RKO (cell line): ENCODE measurements around the gene SPATA12.
A peak's percentile ranks its signal among the peaks of the same experiment; 100 is the strongest.
"Not testable (repeated sequence)": the region's sequence is repeated elsewhere in the genome, so short reads cannot be mapped to it uniquely, and the experiment has no call there.

Source experiments
- DNase-seq: peaks from one replicate; pipeline ENCODE4 v3.0.0-alpha.2; 2016; ENCODE audit warnings: low spot score

SPATA12 gene

DNA sequence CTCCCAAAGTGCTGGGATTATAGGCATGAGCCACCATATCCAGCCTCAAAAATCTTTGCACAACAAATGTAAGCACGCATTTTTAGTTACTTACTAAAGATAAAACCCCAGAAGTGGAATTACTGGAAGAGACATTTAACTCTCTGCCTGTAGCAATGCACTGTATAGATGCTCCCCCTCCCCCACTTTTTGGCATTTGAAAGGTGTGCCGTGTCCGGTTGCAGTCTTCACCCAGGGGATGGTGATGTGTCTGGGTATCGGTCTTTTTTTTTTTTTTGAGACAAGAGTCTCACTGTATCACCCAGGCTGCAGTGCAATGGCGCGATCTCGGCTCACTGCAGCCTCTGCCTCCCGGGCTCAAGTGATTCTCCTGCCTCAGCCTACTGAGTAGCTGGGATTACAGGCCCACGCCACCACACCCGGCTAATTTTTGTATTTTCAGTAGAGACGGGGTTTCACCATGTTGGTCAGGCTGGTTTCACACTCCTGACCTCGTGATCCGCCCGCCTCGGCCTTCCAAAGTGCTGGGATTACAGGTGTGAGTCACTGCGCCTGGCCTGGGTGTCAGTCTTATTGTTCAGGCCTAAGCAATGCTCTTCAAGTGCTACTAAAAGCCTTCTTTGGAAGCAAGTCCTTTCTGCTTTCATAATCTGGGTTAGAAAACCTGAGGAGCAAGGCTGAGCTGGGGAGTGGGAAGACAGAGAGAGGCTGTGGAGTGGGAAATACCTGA lies 23.0 kb downstream of the SPATA12 start:
- not testable (repeated sequence) for DNase-seq

DNA sequence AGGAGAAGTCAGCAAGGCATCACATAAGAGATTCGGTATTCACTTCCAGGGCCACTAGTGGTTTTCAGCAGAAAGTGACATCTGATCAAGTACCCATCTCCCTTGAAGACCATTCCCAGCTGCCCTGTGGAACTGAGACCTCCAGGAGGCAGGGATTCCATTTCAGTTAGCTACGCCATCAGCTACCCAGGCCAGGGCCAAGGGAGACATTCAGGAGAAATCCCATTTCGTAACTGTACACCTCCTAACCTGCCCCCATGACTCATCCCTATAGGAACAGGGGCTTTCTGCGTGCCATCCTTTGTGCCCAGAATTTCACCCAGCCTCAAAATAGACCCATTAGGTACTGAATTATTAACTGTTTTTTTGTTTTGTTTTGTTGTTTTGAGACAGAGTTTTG lies 24.7 kb downstream of the SPATA12 start:
- no peak for DNase-seq

DNA sequence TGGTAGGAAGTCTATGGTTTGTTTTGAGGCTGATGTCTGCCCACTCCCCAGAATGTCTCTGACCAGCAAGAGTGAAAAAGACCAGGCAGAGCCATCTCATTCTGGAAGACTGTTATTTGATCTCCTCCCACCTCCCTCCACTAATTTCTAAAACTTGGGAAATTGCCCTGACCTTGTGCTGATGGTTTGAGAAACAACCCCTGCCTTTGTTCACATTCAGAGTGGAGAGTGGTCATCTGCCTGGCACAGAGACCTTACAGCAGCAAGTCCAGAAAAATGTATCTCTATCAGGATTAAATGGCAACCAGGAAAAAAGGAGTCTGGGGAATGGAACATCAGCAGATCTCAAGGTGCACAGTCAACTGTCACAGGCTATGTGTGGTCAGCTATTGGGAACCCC lies 25.7 kb downstream of the SPATA12 start:
- no peak for DNase-seq

DNA sequence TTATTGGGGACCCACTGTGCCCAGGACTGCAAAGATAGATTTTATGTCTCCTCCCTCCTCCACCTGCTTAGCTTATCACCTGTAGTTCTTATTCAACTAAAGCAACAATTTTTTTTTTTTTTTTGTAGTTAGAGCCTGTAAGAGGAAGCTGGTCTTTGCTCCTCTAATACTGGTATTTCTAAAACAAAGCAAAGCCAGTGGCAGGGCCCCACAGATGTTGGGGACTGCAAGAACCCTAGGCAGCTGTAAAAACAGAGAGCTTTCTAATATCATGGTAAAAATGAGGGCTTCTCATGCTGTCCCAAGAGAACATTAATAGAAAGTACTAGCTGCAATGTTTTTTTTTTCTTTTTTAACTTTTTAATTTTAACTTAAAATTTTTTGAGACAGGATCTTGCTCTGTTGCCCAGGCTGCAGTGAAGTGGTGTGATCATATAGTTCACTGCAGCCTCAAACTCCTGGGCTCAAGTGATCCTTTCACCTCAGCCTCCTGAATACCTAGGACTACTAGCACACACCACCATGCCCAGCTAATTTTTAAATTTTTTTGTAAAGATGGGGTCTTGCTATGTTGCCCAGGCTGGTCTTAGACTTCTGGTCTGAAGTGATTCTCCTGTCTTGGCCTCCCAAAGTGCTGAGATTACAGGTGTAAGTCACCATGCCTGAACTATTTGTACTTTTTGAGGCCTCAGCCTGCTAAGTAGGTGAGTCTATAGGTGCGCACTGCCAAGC lies 27.1 kb downstream of the SPATA12 start:
- no peak for DNase-seq

DNA sequence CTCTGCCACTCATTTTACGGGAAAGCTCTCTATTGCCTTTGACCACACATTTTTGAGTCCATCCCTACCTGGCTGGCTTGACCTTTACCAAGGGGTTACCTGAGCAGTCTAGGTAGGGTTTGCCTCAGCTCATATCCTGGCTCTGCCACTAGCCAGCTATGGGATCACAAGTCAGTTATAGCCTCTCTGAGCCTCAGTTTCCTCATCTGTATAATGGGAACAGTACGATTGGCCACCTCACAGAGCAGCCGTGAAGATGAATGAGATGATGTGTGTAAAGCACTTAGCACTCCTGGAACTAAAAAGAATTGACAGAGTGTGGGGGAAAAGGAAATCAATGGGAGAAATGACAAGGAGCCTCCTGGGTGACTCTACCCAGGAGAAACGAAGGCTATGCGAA lies 28.0 kb downstream of the SPATA12 start:
- no peak for DNase-seq

DNA sequence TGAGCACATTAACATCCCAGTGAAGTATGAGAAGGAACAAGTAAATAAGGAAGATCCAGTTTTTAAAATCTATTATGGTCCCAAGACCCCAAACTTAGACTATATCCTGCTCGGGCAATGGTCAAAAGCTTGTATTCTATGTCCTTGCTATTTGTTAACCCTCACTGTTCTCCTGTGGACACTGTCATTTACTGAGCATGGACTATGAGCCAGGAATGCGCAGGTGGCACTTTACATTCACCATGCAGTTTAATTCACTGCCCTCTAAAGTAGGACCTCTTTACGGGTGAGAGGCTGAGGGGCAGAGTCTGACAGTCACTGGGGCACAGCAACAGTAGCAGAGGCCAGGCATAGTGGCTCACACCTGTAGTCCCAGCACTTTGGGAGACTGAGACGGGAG lies 28.6 kb downstream of the SPATA12 start:
- DNase-seq = no peak

DNA sequence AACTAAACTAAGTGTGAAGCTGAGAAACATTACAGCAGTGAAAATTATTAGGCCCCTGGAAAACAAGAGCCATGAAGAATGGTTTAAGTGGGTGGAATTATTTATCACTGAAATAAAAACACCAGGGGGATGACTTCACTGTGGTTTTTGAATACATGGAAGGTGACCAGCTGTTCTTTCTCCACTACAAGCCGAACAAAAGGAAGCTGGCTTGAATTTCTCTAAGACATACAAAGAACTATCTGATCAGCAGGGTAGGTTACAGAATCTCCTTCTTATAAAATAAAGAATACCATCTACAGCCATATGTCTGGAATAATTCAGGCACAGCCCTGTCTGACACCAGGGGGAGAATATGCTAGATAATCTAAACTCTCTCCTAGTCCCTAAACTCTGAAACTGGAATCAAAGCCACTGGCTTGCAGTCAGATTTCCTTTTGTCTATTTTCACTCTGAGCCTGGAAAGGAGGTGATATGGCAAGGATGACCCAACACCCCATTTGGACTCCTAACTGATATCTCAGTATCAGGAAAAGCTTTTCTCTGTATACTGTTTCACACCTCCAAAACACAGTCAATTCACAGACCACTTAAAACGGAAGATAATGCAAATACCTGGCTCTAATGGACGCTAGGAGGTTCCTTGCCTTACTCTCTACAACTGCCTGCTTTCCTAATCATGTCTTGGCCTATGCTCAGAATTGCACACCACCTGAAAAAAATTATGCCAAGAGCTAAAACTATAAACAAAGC lies 31.2 kb downstream of the SPATA12 start:
- no peak for DNase-seq

DNA sequence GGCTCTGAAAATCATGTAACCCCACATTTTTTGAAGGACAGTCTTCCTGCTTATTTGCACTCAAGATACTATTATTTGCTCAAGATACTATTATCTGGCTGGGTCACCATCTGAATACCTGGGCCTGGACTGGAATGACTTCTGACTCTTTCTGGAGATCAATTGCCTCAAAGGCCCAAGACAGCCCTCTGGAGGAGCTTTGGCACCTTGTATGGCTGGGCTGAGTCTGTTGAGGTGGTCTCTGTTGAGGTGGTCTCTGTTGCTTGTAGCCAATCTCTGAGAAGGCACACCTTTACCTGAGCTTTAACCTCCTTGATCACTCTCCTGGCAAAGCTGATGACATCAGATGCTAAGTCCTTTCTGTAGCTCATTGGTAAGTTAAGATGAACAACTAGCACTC lies 33.0 kb downstream of the SPATA12 start:
- no peak for DNase-seq

DNA sequence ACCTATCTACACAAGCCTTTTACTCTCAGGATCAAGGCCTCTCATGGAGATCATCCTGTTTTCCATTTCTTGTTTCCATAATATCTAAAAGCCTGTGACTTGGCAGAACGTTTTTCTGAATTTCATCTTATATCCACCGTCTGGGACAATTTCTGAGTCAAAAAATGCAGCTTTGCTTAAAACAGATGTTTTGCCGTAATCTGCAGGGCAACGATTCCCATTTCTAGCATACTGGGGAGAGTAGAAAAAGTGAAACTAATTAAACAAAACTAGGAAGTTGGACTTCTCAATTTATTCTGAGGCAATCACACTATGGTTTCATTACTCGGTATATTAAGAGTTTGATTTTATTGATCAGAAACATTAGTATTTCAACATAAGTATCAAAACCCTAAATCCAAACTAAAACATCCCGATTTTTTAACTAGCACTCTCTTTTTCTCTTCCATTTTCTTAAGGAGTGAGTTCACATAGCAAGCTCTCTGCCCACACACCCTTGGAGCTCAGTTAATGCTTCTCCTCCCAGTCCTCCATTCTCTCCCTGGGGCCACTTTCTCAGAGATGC lies 33.6 kb downstream of the SPATA12 start:
- DNase-seq = no peak

DNA sequence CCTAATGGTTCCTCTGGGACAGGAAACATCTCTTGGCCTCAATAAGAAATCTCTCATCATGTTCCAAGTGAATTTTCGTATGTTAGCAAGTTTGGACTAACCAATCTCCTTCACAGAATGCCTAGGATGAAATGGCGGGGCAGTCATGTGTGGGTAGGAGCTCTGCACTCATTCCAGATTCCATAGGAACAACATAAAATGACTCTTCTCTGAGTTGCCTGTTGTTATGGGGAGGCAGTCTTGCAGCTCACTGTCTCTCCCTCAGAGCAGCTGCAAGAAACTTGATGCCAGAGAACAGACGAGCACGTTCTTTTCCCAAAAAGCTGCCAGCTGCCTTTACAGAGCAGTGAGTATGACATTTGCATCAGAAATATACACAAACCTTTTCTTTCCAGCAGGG lies 34.1 kb downstream of the SPATA12 start:
- DNase-seq = no peak

DNA sequence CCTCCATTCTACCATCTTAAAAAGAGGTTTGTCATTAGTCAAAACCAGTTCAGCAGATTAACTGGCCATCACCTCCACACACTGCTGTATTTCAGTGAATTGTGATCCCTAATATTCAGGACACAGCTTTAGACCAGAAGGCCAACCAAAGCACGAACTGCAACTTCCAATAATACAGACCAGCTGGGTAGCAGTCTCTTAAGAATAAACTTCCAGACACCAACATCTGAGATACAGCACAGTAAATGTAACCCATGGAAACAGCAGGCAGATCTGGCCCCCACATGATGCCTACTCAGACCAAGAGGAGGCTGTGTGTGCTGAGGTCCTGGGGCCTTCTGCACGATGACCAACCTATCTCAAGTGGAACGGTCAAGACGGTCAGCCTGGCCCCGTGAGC lies 34.9 kb downstream of the SPATA12 start:
- no peak for DNase-seq

DNA sequence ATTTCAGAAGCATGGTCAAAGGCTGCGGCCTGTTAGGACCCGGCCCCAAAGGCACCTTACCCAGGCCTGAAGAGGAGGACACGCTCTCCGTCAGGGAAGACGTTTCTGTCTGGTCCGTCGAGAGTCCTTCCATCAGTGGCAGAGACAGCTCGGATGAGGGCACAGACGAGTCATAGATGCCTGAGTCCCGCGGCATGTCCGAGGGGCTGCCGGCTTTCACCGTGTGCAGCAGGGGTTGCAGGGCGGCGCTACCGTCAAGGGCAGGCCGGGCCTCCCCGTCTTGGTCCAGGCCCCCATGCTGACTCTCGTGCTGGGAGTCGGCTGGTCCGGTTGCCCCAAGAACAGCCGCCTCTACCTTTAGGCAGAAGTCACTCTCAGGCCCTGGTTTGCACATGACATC lies 37.1 kb downstream of the SPATA12 start:
- DNase-seq = no peak

DNA sequence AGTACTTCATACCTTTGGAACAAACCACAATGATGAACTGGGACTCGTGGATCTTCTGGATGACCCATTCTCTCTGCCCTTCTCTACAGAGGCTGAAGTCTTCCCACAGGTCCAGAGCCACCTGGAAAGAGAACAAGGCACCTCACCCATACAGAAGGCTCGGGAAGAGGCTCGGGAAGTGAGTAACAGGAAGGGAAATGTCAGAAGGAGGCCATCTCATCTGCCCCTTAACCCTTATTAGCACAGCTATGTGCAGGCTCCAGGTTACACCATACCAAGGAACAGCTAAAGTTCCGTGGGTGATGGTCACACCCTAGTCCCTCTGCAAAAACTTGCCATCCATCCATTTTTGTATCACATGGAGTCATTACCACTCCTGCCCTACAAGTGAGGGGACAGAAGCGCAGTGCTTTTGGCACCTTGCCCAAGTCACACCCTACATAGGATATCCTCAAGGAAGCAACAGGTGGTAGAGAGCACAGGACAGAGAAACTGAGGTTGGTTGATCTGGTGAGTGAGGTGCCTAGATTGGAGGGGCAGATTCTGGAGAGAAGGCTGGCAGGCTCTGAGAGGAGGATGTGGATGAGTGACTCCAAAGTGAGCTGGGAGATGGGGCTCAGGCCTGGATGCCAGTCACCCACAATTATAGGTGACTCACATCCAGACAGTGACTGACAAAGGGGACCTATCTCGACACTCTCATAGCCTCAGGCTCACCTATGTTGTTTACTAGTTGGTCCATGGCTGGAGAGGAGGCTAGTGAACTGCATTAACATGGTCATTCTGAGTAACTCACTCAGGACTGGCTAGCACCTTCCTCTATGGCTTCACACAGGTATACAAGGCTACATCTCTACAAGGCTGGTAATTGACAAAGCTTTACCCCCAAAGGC lies 38.2 kb downstream of the SPATA12 start:
- DNase-seq = no peak

DNA sequence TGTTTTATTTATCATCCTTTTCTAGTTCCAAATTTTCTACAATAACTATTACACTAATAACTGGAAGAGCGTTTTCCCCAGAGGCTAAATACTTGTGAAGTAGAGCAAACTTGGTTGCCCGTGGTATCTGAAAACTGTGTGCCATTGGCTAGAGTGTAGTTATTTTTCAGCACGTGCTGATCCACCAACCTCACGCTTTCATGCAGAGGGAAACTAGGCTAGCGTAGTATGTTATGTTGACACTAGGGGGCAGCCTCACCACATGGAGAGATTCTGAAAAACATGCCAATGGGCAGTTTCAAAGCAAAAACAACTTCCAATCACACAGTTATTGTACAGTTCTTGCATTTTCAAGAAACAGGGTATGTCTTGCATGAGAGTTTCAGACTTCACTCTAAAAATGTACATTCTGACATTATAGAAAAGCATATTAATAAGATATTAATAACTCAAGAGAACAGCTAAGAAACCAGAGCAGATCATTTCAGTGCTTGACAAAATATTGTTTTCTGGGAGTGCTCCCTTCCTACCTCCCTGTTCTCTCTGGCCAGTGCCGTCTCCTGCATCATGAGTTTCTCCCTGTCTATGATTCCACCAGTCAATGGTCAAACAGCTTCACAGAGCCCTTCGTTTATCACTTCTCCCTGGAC lies 39.7 kb downstream of the SPATA12 start:
- peak; percentile 76 for DNase-seq

DNA sequence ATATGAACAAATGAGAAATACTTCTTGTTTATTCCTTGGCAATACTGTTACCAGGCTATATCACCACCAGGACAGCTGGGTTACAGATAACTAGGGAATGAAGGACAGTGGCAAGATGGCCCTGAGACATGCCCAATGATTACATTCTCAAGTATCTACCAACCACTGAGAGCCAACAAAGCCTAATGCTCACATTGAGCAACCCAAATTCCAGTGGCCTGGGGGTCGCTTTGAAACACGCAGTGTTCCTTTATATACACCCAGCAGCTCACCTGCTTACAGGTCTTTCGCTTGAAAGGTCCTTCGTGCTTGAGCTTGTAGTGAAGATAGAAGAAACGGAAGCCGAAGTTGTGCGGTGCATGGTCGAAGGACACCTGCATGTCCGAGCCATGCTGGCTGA lies 45.1 kb downstream of the SPATA12 start:
- no peak for DNase-seq

DNA sequence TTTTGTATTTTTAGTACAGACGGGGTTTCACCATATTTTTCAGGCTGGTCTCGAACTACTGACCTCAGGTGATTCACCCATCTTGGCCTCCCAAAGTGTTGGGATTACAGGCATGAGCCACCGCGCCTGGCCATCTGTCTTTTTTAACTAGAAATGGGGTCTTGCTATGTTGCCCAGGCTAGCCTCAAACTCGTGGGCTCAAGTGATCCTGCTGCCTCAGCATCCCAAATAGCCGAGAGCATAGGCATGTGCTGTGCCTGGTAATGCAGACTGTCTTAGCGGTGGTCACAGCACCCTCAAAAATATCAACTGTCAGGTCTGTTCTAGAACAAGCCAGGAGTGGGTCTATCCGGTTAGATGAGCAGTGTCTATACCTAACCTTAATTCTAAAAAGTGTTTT lies 48.2 kb downstream of the SPATA12 start:
- no peak for DNase-seq

DNA sequence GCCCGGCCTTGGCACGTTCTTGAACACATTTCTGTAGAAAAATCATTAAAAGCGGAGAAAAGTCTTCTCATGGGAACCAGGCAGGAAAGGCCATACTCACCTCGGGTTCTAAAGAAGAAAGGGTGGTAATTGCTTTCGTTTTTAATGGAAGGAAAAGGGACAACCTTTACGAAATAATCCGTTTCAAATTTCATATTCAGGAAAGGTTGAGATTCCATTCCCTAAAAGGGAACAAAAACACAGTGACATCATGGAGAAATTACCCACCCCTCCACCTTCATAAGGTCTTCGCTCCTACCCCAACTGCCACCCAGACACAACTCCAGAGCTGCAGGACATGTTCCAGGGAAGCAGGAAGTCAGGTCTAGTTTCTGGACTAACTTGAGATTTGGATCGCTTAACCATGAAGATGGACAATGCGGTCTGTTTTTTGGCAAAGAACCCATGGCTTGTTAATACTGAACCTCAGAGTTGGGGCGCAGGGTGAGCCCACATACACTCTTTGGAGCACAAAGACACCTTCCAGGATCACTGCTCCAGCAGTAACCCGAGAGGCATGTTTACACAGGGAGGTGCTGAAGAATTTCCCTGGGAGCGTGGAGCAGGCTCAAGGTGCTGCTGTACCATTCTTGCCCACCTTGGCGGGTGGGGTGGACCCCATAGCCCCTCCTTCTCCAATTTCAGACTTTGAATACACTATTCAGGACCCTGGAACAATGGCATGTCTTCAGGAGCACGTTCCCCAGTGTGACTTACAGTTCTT lies 49.2 kb downstream of the SPATA12 start:
- no peak for DNase-seq

DNA sequence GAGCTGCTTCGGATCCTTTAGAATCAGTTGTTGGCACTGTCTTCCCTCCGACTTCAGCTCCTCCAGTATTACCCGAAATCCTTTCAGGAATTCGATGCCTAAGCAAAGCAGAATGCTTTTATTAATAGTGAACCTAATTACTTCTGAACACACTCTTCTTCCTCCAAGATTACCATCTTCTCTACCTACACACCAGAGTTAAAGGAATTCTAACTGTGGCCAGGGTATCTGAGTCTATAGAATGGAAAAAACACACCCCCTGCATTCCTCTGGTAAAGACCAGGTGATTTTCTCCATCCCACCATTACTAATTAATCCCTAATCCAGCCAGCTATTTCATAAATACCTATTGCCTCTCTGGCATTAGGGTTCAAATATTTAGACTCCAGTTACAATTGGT lies 49.8 kb downstream of the SPATA12 start:
- no peak for DNase-seq

DNA sequence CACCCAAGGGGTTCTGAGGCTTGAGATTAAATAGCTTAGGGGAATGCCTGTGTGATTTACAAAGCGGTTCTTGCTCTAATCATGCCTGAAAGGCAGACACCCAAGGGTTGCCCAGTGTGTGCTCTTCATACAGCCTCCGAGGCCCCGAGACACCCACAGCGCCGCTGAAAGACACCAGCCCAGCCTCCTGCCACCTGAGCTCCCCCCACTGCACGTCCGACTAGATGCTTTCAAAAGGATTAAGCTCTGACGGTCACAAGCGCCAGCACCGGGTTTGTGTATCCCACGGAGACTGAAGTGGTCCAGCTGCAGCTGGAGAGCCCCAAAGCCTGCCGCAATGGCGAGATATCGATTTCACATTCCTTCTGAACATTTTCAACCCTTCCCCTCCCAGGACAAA lies 50.3 kb downstream of the SPATA12 start:
- no peak for DNase-seq

DNA sequence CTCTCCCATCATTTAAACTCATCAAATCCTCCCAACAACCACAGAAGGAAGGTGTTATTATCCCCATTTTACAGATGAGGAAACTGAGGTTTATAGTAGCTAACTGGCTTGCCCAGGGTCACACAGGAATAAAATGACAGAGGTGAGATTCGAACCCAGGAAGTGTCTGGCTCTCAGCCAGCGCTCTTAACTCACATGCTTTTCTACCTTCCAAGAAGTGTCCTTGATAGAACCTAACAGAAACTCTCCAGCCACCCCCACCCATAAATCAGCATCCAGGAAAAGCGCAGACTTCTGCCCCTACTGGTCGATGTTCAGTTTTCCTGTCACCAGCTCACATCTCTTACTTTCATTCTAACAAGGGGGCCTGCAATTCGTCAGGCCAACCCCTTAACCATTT lies 51.7 kb downstream of the SPATA12 start:
- DNase-seq = peak; percentile 21
